SK-N-SH treated with all-trans-retinoic acid at 6 μM for 48 hours (cell line): ENCODE data around the gene TBC1D12.

Experiments used
- ATAC-seq: fragments of 200-7000 bp; cut with Tn5 transposase; 3 replicates; pipeline ENCODE4 v1.9.1; 2020; ENCODE audit warnings: mild to moderate bottlenecking, moderate library complexity
- BACH2 ChIP-seq: fragments of 250-450 bp; sonication (Bioruptor Pico); IDR thresholded peaks from 2 replicates; pipeline ENCODE4 v1.9.0; 2021; ENCODE audit warnings: mild to moderate bottlenecking, borderline replicate concordance
- CREB5 ChIP-seq: fragments of 250-450 bp; sonication (Bioruptor Pico); IDR thresholded peaks from 2 replicates; pipeline ENCODE4 v1.5.1; 2020; ENCODE audit warnings: low read depth, mild to moderate bottlenecking, moderate library complexity
- CSDC2 ChIP-seq: fragments of 250-450 bp; sonication (Bioruptor Pico); IDR thresholded peaks from 2 replicates; pipeline ENCODE4 v1.5.0; 2020; ENCODE audit warnings: mild to moderate bottlenecking, moderate library complexity
- CSRNP3 ChIP-seq: fragments of 250-450 bp; sonication (Bioruptor Pico); IDR thresholded peaks from 2 replicates; pipeline ENCODE4 v1.5.1; 2021; ENCODE audit warnings: mild to moderate bottlenecking, moderate library complexity
- ESRRG ChIP-seq: fragments of 250-450 bp; sonication (Bioruptor Pico); IDR thresholded peaks from 2 replicates; pipeline ENCODE4 v1.6.1; 2021; ENCODE audit warnings: mild to moderate bottlenecking
- GLIS3 ChIP-seq: fragments of 250-450 bp; sonication (Bioruptor Pico); IDR thresholded peaks from 2 replicates; pipeline ENCODE4 v1.5.0; 2020; ENCODE audit warnings: mild to moderate bottlenecking, moderate library complexity
- ISL1 ChIP-seq: fragments of 250-450 bp; sonication (Bioruptor Pico); IDR thresholded peaks from 2 replicates; pipeline ENCODE4 v2.1.2; 2022; ENCODE audit warnings: mild to moderate bottlenecking, moderate library complexity
- PATZ1 ChIP-seq: fragments of 250-450 bp; sonication (Bioruptor Pico); IDR thresholded peaks from 2 replicates; pipeline ENCODE4 v1.8.0; 2020; ENCODE audit warnings: mild to moderate bottlenecking, moderate library complexity, borderline replicate concordance
- POU6F1 ChIP-seq: fragments of 250-450 bp; sonication (Bioruptor Pico); IDR thresholded peaks from 2 replicates; pipeline ENCODE4 v1.8.0; 2021; ENCODE audit warnings: low read depth, mild to moderate bottlenecking, moderate library complexity, borderline replicate concordance
- PPARA ChIP-seq: fragments of 250-450 bp; sonication (Bioruptor Pico); IDR thresholded peaks from 2 replicates; pipeline ENCODE4 v1.5.0; 2020; ENCODE audit warnings: mild to moderate bottlenecking, borderline replicate concordance
- RARB ChIP-seq: fragments of 250-450 bp; sonication (Bioruptor Pico); IDR thresholded peaks from 2 replicates; pipeline ENCODE4 v1.8.0; 2021; ENCODE audit warnings: mild to moderate bottlenecking, moderate library complexity
- SNAI2 ChIP-seq: fragments of 250-450 bp; sonication (Bioruptor Pico); IDR thresholded peaks from 2 replicates; pipeline ENCODE4 v1.5.0; 2020; ENCODE audit warnings: mild to moderate bottlenecking, moderate library complexity
- TCF4 ChIP-seq: fragments of 250-450 bp; sonication (Bioruptor Pico); IDR thresholded peaks from 2 replicates; pipeline ENCODE4 v1.8.0; 2021; ENCODE audit warnings: mild to moderate bottlenecking, moderate library complexity, borderline replicate concordance
- TOX ChIP-seq: fragments of 250-450 bp; sonication (Bioruptor Pico); IDR thresholded peaks from 2 replicates; pipeline ENCODE4 v1.8.0; 2021; ENCODE audit warnings: mild to moderate bottlenecking, moderate library complexity, borderline replicate concordance
- TSHZ2 ChIP-seq: fragments of 250-450 bp; sonication (Bioruptor Pico); IDR thresholded peaks from 2 replicates; pipeline ENCODE4 v1.5.0; 2020; ENCODE audit warnings: mild to moderate bottlenecking, moderate library complexity
- ZC3H10 ChIP-seq: fragments of 250-450 bp; sonication (Bioruptor Pico); IDR thresholded peaks from 2 replicates; pipeline ENCODE4 v1.5.1; 2021; ENCODE audit warnings: mild to moderate bottlenecking, moderate library complexity
- ZFP3 ChIP-seq: fragments of 250-450 bp; sonication (Bioruptor Pico); IDR thresholded peaks from 2 replicates; pipeline ENCODE4 v1.5.0; 2020; ENCODE audit warnings: mild to moderate bottlenecking, moderate library complexity
- ZFP30 ChIP-seq: fragments of 450-650 bp; formaldehyde crosslinking; IDR thresholded peaks from 2 replicates; pipeline ENCODE4 v1.5.0; 2022; ENCODE audit warnings: mild to moderate bottlenecking, moderate library complexity
- ZNF565 ChIP-seq: fragments of 450-650 bp; formaldehyde crosslinking; conservative IDR thresholded peaks from 2 replicates; pipeline ENCODE4 v1.5.0; 2020; ENCODE audit warnings: low read depth, mild to moderate bottlenecking, moderate library complexity
- ZNF70 ChIP-seq: fragments of 450-650 bp; formaldehyde crosslinking; IDR thresholded peaks from 2 replicates; pipeline ENCODE4 v1.5.0; 2020; ENCODE audit warnings: mild to moderate bottlenecking, moderate library complexity
- ZNF8 ChIP-seq: fragments of 450-650 bp; formaldehyde crosslinking; IDR thresholded peaks from 2 replicates; pipeline ENCODE4 v1.5.0; 2020; ENCODE audit warnings: mild to moderate bottlenecking, moderate library complexity

TBC1D12 gene

GRCh38 chr10:94364482-94364881 is 37.9 kb upstream of the TBC1D12 start:
- TF ChIP-seq TCF4 (CRISPR knock-in tag) (no peak), RARB (CRISPR knock-in tag) (no peak), TOX (CRISPR knock-in tag) (no peak), PPARA (CRISPR knock-in tag) (no peak), TSHZ2 (CRISPR knock-in tag) (no peak), CSDC2 (CRISPR knock-in tag) (no peak), ZNF565 (CRISPR knock-in tag) (no peak), ISL1 (CRISPR knock-in tag) (no peak), SNAI2 (CRISPR knock-in tag) (no peak)
- ATAC-seq: no peak

GRCh38 chr10:94366382-94366781 is 36.0 kb upstream of the TBC1D12 start:
- no peak for ATAC-seq

More at GRCh38 chr10:94366382-94366781, 36.0 kb upstream of the TBC1D12 start:
- TF ChIP-seq POU6F1 (CRISPR knock-in tag): no peak
- TF ChIP-seq CSDC2 (CRISPR knock-in tag): no peak
- TF ChIP-seq ZNF70 (CRISPR knock-in tag): no peak
- TF ChIP-seq CREB5 (CRISPR knock-in tag): no peak
- no peak for TF ChIP-seq ZC3H10 (CRISPR knock-in tag)
- no peak for TF ChIP-seq GLIS3 (CRISPR knock-in tag)
- no peak for TF ChIP-seq SNAI2 (CRISPR knock-in tag)
- TF ChIP-seq BACH2 (CRISPR knock-in tag): no peak
- no peak for TF ChIP-seq PATZ1 (CRISPR knock-in tag)
- no peak for TF ChIP-seq ZFP30 (CRISPR knock-in tag)
- TF ChIP-seq ZFP3 (CRISPR knock-in tag): no peak
- TF ChIP-seq ZNF565 (CRISPR knock-in tag): no peak
- no peak for TF ChIP-seq RARB (CRISPR knock-in tag)
- TF ChIP-seq PPARA (CRISPR knock-in tag): no peak
- no peak for TF ChIP-seq ZNF8 (CRISPR knock-in tag)
- TF ChIP-seq TCF4 (CRISPR knock-in tag): no peak
- TF ChIP-seq ESRRG: no peak
- no peak for TF ChIP-seq CSRNP3
- no peak for TF ChIP-seq TSHZ2 (CRISPR knock-in tag)
